NCI-H1436 treated with DMSO at 0.1 percent for 48 hours (cell line): Measurements from ENCODE around the gene PGBD5.

Source experiments
- DNase-seq: peaks from one replicate; lab custom pipeline; 2025; lab: John Stamatoyannopoulos, UW

The PGBD5 gene

DNA sequence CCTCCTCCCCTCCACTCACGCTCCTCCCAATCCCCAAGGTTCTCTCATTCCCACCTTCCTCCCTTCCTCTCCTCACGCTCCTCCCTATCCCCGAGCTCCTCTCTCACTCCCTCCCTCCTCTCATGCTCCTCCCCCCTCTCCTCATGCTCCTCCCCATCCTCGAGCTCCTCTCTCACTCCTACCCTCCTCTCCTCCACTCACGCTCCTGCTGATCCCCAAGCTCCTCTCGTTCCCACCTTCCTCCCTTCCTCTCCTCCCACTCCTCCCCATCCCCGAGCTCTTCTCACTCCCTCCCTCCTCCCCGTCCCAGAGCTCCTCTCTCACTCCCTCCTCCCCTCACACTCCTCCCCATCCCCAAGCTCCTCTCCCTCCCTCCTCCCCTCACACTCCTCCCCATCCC is 31.4 kb downstream of the PGBD5 start:
- no peak for DNase-seq

DNA sequence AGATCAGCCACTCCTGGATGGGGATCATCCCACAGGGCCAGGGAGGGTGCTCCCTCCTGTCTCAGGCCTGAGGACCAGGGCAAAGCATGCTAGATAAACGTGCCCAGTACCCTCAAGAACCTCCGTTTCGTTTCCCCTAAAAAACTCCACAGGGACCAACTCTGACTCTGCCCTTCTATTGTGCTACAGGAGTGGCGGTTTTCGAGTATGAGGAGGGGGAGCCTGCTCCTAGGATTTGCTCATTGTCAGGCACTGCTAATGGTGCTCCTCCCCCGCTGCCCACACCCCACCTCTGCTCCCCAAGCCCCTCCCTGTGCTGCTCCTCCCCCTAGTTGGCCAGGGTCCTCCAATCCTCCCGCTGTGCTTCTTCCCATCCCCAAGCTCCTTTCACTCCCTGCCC is 32.0 kb downstream of the PGBD5 start:
- peak; percentile 40 for DNase-seq

DNA sequence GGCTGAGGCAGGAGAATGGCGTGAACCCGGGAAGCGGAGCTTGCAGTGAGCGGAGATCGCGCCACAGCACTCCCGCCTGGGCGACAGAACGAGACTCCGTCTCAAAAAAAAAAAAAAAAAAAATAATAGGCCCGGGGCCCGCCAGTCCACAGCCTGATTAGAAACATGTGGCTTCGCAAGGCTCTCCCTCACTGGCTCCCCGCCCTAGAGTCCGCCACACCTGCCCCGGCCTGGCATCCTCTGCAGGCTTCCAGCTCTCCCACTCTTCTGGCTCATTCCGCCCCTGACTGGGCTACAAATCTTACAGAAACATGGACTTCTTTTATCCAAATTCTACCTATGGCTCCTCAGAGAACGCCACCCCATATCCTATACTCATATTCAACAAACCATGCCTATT is 32.4 kb downstream of the PGBD5 start:
- DNase-seq: no peak

DNA sequence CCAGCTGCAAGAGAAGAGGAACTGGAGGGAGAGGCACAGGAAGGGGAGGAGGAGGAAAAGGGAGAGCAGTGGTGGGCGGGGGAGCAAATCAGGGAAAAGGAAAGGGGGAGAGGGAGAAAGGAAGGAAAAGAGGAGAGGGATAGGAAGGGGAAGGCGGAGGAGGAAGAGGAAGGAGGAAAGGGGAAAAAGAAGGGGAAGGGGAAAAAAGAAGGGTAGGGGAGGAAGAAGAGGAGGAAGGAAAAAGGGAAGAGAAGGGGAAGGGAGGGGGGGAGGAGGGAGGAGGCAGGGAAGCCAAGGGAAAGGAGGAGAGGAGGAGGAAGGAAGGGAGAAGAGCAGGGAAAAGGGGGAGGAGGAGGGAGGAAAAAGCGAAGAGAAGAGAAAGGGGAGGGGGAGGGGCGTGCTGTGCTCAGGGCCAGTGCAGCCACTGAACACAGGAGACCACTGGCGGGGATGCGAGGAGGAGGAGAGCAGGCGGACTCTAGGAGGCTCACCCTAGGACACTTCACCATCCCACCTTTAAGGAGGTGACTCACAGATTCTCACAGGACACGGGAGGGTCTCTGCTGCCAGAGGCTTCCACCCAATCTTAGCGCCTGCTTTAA is 33.1 kb downstream of the PGBD5 start:
- DNase-seq: no peak

DNA sequence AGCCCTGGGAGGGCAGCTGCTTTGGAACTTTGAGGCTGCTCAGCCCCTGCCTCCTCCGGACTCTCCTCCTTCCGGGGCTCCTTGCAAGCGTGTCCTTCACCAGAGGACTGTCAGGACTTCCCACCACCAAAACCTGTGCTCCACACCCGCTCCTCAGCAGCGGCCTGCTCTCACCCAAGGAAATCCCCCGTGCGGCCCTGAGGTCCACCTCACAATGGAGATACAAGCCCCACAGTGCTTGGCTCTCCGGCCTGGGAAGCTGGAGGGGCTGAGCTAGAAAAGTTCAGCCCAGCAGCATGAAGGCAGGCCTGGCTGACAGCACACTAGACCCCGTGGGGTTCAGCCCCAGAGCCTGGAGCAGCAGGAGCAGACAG is 33.6 kb downstream of the PGBD5 start:
- no peak for DNase-seq

DNA sequence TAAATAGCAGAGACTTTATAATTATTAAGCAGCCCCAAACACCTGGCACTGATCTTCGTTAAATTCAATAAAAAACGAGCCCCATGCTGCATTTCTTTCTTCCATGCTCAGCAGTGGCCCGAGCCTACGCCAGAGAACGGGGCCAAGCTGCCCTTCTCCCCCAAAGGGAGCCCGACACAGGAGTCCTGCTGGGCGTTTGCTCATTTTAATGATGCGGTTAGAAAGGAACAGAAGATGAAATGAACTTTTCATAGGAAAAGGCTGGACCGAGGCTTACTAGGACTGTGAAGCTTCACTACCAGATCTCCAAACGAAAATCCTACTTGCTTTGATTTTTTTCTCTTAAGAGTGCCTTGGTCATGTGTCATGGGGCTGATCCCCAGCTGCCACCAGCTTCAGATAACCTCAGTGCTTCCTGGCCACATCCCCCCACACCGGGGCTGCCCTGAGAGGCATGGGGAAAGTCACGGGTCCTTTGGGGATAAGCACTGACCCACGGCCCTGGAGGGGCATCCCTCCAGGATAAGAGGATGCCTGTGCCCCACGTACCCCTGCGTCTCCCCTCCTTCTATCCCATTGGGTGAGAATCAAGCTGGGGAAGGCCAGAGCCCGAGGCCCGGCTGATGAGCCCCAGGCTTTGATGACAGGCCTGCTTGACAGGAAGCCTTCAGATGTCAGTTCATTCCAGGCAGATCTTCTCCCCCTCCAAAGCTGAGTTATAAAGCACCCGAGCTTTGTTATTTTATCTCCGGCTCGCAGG is 34.2 kb downstream of the PGBD5 start:
- DNase-seq: no peak

DNA sequence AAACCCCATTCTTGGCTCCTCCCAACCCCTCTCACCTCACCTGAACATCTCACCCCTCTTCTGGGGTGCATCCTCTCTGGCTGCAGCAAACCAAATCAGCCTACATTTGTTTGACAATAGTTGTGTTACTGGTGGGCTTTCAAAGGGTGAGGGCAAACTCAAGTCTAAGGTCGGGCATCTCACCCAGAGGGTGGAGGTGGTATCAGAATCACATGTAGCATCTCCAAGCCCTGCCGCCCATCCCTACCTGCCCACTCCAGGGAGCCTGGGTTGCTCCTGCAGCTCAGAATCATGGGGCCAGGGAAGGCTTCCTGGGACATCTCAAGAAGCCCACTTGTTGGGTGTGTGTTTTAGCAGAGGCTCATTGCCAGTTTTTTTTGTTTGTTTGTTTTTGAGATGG is 35.8 kb downstream of the PGBD5 start:
- no peak for DNase-seq

DNA sequence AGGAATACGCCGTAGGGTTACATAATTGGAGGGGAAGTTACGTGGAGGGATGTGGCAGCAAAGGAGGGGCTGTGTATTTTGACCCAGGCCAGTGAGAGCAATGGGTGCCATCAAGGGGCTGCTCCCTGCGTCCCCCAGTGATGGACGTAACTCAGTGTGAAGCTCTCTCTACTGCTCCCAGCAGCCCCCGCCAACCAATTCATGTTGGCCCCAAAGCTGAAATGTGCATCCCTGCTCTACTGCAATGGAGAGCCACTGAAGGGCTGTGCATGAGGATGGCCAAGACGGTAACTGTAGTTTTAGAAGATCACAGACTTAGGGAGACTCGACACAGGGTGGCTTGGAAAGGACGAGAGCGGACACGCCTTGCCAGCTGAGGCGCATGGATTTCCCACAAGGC is 38.3 kb downstream of the PGBD5 start:
- DNase-seq: no peak

DNA sequence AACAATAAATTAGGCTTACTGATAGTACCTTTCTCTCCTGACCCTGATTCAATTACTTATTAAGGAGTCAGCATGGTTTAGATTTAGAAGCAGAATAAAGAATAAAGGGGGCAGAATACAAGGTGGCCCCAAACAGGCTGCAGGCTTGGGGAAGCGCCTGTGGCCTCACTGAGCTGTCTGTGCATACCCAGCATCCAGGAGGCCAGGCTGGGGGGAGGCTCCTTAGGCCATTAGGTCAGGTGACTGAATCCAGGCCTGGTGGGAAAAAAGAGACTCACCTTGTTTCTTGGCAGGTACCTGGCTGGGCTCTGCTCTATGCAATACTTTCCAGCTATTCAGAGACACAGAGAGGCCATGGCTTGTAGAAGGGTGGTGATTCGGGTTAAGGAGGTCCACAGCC is 38.8 kb downstream of the PGBD5 start:
- no peak for DNase-seq

DNA sequence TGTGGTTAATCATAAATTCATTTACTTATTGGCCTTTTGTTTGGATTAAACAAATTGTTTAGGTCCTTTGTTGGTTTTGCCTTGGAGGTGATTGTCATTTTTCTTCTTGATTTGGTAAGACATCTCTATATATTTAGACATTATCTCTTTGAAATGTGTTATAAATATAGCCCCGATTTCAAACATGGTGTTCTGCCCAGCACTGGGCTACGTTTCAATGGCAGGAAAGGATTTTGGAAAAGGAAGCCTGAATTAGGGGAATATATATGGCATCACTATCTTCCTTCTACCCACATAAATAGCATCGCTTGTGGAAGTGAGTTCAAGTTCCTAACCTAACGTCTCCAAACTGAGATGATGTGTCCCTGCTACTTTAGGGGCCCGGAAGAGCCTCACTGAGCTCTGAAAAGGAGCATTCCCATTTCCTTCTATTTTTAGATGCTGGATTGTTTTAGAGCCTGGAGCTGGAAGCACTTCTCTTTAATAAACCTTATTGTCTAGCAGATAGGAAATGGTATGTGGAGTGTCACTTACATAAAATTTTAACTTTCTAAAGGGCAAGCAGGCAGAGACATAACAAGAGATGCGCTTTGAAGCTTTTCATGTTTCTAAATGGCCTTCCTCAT is 39.4 kb downstream of the PGBD5 start:
- DNase-seq: no peak

DNA sequence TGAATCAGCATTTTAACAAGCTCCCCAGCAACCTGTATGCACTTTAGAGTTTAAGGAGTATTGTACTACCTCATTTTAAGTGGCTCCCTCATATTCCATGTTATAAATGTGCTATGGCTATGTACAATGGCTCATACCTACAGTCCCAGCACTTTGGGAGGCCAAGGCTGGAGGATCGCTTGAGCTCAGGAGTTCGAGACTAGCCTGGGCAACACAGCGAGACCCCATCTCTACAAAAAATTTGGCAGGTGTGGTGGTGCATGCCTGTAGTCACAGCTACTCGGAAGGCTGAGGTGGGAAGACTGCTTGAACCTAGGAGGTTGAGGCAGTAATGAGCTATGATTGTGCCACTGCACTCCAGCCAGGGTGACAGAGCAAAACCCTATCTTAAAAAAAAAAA is 40.2 kb downstream of the PGBD5 start:
- DNase-seq: no peak

DNA sequence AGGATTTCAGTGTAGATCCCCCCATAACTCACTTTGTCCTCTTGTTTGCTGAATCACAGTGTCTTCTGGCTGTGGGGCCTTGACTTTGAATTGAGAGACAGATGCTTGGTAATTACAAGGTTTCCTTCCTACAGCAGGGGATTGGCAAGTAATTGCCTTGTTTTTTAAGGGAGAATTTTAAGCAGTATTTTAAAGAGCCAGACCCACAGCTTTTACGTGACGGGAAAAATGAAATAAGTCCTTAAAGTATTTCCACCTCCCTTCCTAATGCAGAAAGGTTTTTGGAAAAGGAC is 41.0 kb downstream of the PGBD5 start:
- no peak for DNase-seq

DNA sequence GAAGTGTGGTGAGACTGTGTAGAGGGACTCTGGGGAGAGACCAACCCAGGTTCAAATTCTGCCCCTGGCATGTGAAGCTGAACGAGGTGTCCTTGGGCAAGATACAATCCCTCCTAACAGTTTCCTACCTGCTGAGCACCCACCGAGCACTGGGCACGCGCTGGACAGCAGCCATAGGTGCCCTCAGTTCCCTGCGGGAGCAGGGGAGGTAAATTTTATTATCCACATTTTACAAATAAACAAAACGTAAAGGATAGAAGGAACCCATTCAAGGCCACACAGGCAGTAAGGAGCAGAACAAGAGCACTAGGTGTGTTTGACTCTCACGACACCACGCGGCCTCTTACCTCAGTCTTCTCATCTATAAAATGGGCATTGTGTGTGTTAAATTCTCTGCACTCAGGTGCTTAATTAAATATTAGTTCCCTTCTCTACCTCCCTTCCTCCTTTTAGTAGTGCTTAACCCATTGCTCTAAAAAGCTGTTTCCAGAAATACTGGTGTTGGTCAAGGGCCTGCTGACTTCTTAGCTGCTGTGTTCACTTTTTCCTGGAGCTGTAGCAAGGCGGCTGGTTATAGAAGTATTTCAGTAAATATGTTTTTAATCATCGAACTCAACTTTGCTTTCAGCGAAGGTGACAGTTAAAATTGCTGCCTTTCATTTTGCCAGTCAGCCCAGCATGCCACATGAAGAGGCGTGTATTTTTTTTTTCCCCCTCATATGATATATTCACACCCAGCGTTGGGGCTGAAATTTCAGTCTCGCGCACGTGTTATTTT is 41.6 kb downstream of the PGBD5 start:
- DNase-seq: no peak

DNA sequence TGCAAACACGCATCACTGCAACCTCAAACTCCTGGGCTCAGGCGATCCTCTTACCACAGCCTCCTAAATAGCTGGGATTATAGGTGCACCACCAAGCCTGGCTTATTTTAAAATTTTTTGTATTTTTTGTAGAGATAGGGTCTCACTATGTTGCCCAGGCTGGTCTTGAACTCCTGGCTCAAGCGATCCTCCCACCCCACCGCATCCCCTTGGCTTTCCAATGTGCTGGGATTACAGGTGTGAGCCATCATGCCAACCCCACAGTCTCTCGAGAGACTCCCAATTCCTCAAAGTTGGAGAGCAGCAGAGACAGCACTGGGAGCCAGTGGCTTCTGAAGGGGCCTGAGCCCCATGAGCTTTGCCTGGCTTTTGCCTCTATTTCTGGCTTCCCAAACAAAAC is 42.7 kb downstream of the PGBD5 start:
- DNase-seq: no peak

DNA sequence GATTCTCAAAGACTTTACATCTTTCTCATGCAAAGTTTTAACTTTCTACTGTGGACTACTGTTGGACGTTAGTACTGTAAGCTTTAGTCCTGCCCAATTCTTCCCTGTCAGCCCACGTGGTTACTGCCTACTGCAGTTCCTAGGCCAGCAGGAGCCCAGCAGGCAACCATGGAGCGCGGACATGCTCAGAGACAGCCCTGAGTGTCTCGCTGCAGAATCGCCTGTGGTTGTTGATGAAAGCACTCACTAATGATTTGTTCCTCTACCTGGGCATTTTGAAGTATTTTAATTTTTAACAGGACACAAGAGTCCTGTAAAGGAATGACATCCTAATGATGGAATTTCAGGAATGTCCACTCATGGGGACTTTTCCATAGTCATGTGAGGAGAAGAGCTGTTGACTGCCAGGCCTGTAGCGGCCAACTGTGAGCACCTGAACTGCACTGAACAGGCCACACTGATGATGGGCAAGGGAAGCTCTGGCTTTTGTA is 44.1 kb downstream of the PGBD5 start:
- no peak for DNase-seq

DNA sequence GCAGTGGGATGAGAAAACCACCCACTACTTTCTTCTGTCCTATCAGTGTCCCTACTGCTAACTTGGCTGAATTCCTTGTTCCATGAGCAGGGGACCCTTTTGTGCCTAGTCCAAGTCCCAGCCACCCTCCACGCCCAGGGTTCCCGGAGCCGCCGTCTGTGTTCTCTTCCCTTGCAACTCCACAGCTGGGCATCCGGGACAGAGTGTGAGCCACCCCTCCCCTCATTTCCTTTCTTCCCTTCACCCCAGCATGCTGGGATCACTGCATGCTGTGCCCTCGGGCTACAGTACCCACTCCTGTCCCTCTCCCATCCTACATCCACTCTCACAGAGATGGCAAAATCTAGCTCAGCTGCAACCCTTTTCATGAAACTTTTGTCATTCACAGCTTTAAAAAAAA is 44.5 kb downstream of the PGBD5 start:
- DNase-seq: no peak

DNA sequence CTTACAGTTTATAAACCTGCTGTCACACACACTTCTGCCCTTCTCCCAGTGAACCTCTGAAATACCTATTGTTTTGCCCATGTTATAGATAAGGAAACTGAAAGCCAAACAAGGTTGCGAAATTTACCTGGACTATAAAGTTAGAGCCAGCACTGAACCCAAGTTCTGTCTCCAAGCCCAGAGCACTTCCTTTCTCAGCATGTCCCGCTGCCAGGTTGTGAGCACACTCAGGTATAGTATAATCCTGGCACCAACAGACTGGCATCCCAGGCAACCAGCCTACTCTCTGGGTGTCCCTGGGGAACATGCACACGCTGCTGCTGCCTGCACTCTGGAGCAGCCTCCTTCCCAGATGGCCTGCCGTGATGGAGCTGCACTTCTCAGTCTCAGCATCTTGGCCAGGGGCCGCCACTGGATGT is 45.1 kb downstream of the PGBD5 start:
- no peak for DNase-seq

DNA sequence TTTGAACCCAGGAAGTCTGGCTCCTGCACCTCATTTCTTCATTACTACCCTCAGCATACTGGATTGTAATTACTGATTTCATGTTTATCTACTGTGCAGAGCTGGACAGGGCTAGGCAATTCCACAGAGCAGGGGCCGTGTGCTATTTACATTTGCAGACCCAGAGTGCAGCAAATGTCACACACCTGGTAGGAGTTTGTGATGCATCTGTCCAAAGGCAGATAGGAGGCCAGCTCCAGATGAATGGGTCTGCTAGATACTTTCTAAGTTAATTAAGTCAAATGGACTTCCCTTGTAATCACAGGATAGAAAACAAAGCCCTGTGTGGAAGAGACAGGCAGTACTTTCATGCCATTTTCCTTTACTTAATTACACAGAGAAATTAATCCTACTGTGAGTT is 46.2 kb downstream of the PGBD5 start:
- no peak for DNase-seq

DNA sequence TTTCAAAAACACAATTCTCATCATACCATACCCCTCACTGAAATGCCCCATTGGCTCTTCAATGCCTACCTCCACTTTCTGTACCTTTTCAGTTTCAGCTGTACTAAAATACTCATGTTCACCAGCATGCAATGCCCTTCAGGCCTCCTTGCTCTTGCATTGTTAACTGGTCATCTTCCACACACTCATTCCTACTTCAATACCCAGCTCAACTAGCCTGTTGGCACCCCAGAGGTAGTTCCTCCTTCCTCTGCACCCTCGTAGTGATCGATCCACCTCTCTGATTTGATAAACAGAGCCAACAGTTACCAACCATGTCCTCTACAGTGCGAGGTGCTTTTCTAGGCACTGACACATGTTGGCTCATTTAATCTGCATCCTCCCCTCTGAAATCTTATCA is 46.7 kb downstream of the PGBD5 start:
- DNase-seq: no peak

DNA sequence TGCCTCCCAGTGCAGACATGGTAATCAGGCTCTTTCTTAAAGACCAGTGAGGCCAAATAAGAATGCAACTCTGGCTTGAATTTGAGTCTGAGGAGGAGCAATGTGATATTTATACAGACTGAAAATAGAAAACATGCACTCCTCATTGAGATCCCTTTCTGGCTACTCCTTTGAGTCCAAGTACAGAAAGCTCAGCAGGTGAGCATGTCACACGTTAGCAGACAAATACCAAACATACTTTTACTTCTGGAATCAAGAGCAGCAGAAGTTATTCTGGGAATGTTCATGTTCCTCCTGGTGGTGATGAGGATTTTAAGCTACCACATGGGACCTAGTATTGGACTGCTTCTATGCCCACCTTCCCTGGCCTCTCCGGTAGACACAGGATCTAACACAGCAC is 48.3 kb downstream of the PGBD5 start:
- no peak for DNase-seq

DNA sequence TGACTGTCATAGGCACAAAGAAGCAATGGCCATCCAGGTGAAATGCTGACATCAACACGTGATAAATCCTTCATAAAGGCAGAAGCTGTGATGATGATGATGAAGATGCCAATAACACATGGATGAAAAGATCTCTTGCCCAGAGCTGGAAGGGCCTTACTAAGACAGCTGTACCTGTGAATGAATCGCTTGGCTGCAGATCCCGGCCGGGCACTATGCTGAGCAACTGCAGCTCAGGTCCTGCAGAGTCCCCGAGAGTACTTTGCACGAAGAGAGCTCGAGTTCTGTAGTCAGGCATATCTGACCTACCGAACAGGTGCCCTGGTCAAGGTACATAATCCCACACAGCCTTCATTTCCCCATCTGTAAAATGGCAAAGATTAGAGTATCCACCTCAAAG is 48.8 kb downstream of the PGBD5 start:
- no peak for DNase-seq

DNA sequence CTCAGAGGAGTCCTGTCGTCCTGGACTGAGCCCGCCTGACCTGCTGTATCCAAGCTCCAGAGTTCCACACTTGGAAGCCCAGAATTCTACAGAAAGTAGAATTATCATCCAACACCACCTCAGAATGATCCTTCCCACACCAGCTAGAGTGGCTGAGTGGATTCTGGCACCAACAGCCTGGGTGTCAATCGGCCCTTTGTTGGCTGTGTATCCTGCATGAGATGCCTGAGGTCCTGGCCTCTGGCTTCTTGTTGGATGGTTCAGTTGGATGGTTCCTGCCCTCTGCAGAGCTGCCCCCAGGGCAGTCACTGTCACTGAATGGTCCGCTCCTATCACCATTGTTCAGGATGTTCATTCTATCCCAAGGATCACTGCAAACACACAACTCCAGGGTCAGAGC is 49.8 kb downstream of the PGBD5 start:
- DNase-seq: no peak

DNA sequence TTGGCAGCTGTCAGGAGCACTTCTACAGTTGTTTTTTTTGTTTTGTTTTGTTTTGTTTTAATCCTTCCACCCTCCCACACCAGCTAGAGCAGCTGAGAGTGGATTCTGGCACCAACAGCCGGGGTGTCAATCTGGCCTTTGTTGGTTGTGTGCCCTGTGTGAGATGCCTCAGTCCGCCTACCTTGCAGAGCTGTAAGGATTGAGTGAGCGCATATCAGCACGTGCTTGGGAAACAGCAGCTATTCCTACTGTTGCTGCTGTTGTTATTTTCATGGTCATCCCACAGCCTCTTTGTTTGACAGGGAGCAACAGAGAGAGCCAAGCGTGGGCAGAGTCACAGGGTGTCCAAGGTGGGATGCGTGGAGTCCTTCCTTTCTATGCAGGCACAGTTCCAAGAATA is 50.4 kb downstream of the PGBD5 start:
- DNase-seq: no peak
